H1 (cell line): ENCODE results near the gene IL2RA. TPM values are rescaled to one million over a fixed set of nuclear protein-coding genes. Genes with fewer than 3 reads are reported as not detected.

ENCODE experiments used
- CTCF ChIA-PET: fragments of 300-600 bp; sonication (Branson Sonifier 250); formaldehyde crosslinking; loops from one replicate; lab custom pipeline; 2021; ENCODE audit not compliant: partially characterized antibody; lab: Charles Lee
- POLR2A ChIA-PET: fragments of 300-600 bp; sonication (Branson Sonifier 250); formaldehyde crosslinking; loops from one replicate; lab custom pipeline; 2021; ENCODE audit warnings: inconsistent platforms; ENCODE audit not compliant: partially characterized antibody; lab: Charles Lee
- DNase-seq, 2 experiments: peaks; one replicate each; pipeline versions ENCODE4 v3.0.0 to v3.0.0-alpha.2; 2010 to 2022; ENCODE audit warnings: low spot score in 2 of 2, low read depth in 1 of 2, mixed read lengths in 1 of 2
- FAIRE-seq: peaks from 2 replicates; lab custom pipeline; 2011; peaks lifted over from hg19 to GRCh38; lab: Jason Lieb, UNC
- H2AFZ ChIP-seq: 2 replicates; pipeline ENCODE4 v1.8.1; 2012; ENCODE audit warnings: low read length, inconsistent platforms
- H2AK5ac ChIP-seq: 2 replicates; pipeline ENCODE4 v1.6.1; 2013; ENCODE audit warnings: low read depth, low read length
- H2BK120ac ChIP-seq: replicated peaks from 2 replicates; pipeline ENCODE3; 2013; ENCODE audit warnings: low read depth, low read length, inconsistent platforms
- H2BK12ac ChIP-seq: 2 replicates; pipeline ENCODE4 v1.6.1; 2013; ENCODE audit warnings: low read depth, low read length
- H2BK15ac ChIP-seq: 2 replicates; pipeline ENCODE4 v1.6.1; 2013; ENCODE audit warnings: low read length
- H2BK20ac ChIP-seq: 2 replicates; pipeline ENCODE4 v1.6.1; 2013; ENCODE audit warnings: low read length
- H2BK5ac ChIP-seq: 2 replicates; pipeline ENCODE4 v1.6.1; 2013; ENCODE audit warnings: low read depth, low read length
- H3K14ac ChIP-seq: 2 replicates; pipeline ENCODE4 v1.6.1; 2013; ENCODE audit warnings: inconsistent platforms; ENCODE audit not compliant: insufficient read length
- H3K18ac ChIP-seq: 2 replicates; pipeline ENCODE4 v1.6.1; 2013; ENCODE audit warnings: low read length; ENCODE audit errors: extremely low read depth
- H3K23ac ChIP-seq: 2 replicates; pipeline ENCODE4 v1.6.1; 2013; ENCODE audit warnings: inconsistent platforms; ENCODE audit not compliant: insufficient read length
- H3K23me2 ChIP-seq: 2 replicates; pipeline ENCODE4 v1.6.1; 2013; ENCODE audit warnings: low read depth, low read length
- H3K27ac ChIP-seq: 2 replicates; pipeline ENCODE4 v1.6.1; 2011; ENCODE audit warnings: low read depth, low read length, inconsistent platforms
- H3K27me3 ChIP-seq, 4 experiments: replicated peaks in 1 of 4; 1 replicate in 1 of 4; 2 replicates in 3 of 4; pipeline versions ENCODE4 v1.6.1 to v1.8.1; 2011 to 2013; ENCODE audit warnings: low read length in 3 of 4, mild to moderate bottlenecking in 3 of 4, inconsistent platforms in 2 of 4, mixed read lengths in 2 of 4, moderate library complexity in 1 of 4; ENCODE audit not compliant: control insufficient read depth in 3 of 4, insufficient read depth in 3 of 4; ENCODE audit errors: extremely low read depth in 1 of 4
- H3K36me3 ChIP-seq, 4 experiments: 2 replicates each; pipeline versions ENCODE4 v1.6.1 to v1.8.1; 2011 to 2013; ENCODE audit warnings: mild to moderate bottlenecking in 4 of 4, low read length in 3 of 4, moderate library complexity in 2 of 4, control low read depth in 1 of 4, inconsistent platforms in 1 of 4; ENCODE audit not compliant: insufficient read depth in 4 of 4, control insufficient read depth in 2 of 4
- H3K4ac ChIP-seq: replicated peaks from 2 replicates; pipeline ENCODE3; 2013; ENCODE audit warnings: low read length, low read depth, mixed read lengths, inconsistent platforms; ENCODE audit not compliant: insufficient read length
- H3K4me1 ChIP-seq, 4 experiments: replicated peaks in 1 of 4; 1 replicate in 1 of 4; 2 replicates in 3 of 4; pipeline versions ENCODE4 v1.6.1 to v1.8.1; 2011 to 2013; ENCODE audit warnings: low read length in 3 of 4, inconsistent platforms in 2 of 4, mixed read lengths in 1 of 4; ENCODE audit not compliant: insufficient read depth in 4 of 4, control insufficient read depth in 3 of 4
- H3K4me2 ChIP-seq, 2 experiments: 2 replicates each; pipeline versions ENCODE4 v1.6.1 to v1.8.1; 2011 to 2013; ENCODE audit warnings: low read depth in 2 of 2, low read length in 2 of 2, control low read depth in 1 of 2, inconsistent platforms in 1 of 2, mild to moderate bottlenecking in 1 of 2; ENCODE audit not compliant: insufficient read depth in 1 of 2
- H3K4me3 ChIP-seq, 4 experiments: fragments of 200-600, 300-600 bp in 1 of 4; sonication (generic), shearing (Covaris generic), sonication (Bioruptor Twin) in 1 of 4; 2 replicates each; pipeline versions ENCODE4 v1.5.1 to v1.8.1; 2011 to 2016; ENCODE audit warnings: low read length in 4 of 4, low read depth in 3 of 4, control low read depth in 2 of 4, inconsistent platforms in 2 of 4, mild to moderate bottlenecking in 2 of 4, mixed read lengths in 1 of 4, moderate library complexity in 1 of 4; ENCODE audit not compliant: insufficient read depth in 2 of 4; ENCODE audit errors: extremely low read depth in 1 of 4
- H3K56ac ChIP-seq: replicated peaks from 2 replicates; pipeline ENCODE3; 2013; ENCODE audit warnings: low read depth, mild to moderate bottlenecking, mixed read lengths, low read length, inconsistent platforms; ENCODE audit not compliant: insufficient read length
- H3K79me1 ChIP-seq: 2 replicates; pipeline ENCODE4 v1.6.1; 2013; ENCODE audit warnings: low read depth, low read length, control low read depth
- H3K79me2 ChIP-seq, 2 experiments: 2 replicates each; pipeline versions ENCODE4 v1.6.1 to v1.8.1; 2012 to 2013; ENCODE audit warnings: low read length in 2 of 2, mild to moderate bottlenecking in 2 of 2, inconsistent platforms in 1 of 2; ENCODE audit not compliant: insufficient read depth in 2 of 2, control insufficient read depth in 1 of 2
- H3K9ac ChIP-seq, 4 experiments: replicated peaks in 1 of 4; 1 replicate in 1 of 4; 2 replicates in 3 of 4; pipeline versions ENCODE4 v1.6.1 to v1.8.1; 2011 to 2013; ENCODE audit warnings: low read depth in 3 of 4, low read length in 3 of 4, control low read depth in 2 of 4, mild to moderate bottlenecking in 2 of 4, moderate library complexity in 2 of 4, inconsistent platforms in 1 of 4; ENCODE audit errors: extremely low read depth in 1 of 4
- H3K9me3 ChIP-seq, 2 experiments: 2 replicates each; pipeline versions ENCODE4 v1.6.1 to v1.8.1; 2012 to 2013; ENCODE audit warnings: mild to moderate bottlenecking in 2 of 2, moderate library complexity in 2 of 2, control low read depth in 1 of 2, inconsistent platforms in 1 of 2, low read depth in 1 of 2, low read length in 1 of 2, mixed read lengths in 1 of 2; ENCODE audit not compliant: insufficient read depth in 2 of 2
- H4K20me1 ChIP-seq, 2 experiments: replicated peaks in 1 of 2; 2 replicates each; pipeline versions ENCODE3 to v1.8.1; 2011 to 2013; ENCODE audit warnings: inconsistent platforms in 2 of 2, low read length in 2 of 2, mild to moderate bottlenecking in 1 of 2; ENCODE audit not compliant: insufficient read depth in 2 of 2, control insufficient read depth in 1 of 2
- H4K5ac ChIP-seq: 2 replicates; pipeline ENCODE4 v1.6.1; 2013; ENCODE audit warnings: low read length, low read depth, mixed read lengths, inconsistent platforms; ENCODE audit not compliant: insufficient read length
- H4K8ac ChIP-seq: 2 replicates; pipeline ENCODE4 v1.8.0; 2013; ENCODE audit warnings: mild to moderate bottlenecking, moderate library complexity, low read length, inconsistent platforms; ENCODE audit not compliant: insufficient read depth; ENCODE audit errors: extremely low read depth
- H4K91ac ChIP-seq: replicated peaks from 2 replicates; pipeline ENCODE3; 2013; ENCODE audit warnings: low read length, mixed read lengths, inconsistent platforms; ENCODE audit not compliant: insufficient read length
- ATF3 ChIP-seq: IDR thresholded peaks from 2 replicates; pipeline ENCODE4 v1.6.1; 2011; ENCODE audit warnings: low read depth, mild to moderate bottlenecking, low read length; ENCODE audit not compliant: insufficient read depth
- BRCA1 ChIP-seq: IDR thresholded peaks from 2 replicates; pipeline ENCODE4 v1.6.1; 2012; ENCODE audit warnings: low read depth, low read length, improper control_type of control experiment
- EP300 ChIP-seq, 2 experiments: IDR thresholded peaks; 1 replicate in 1 of 2; 2 replicates in 1 of 2; pipeline ENCODE4 v1.6.1; 2011 to 2012; ENCODE audit warnings: low read depth in 2 of 2, low read length in 2 of 2, mild to moderate bottlenecking in 2 of 2, borderline replicate concordance in 1 of 2, inconsistent platforms in 1 of 2, moderate library complexity in 1 of 2
- KDM1A ChIP-seq: fragments of 200-600, 300-600 bp; sonication (generic); IDR thresholded peaks from 2 replicates; pipeline ENCODE4 v1.7.1; 2016; ENCODE audit warnings: mild to moderate bottlenecking, low read length, borderline replicate concordance
- PHF8 ChIP-seq: fragments of 200-600 bp; sonication (generic); conservative IDR thresholded peaks from 2 replicates; pipeline ENCODE4 v1.7.1; 2012; ENCODE audit warnings: low read depth, mild to moderate bottlenecking, inconsistent platforms, low read length, moderate library complexity
- SAP30 ChIP-seq: fragments of 300-600 bp; sonication (generic); IDR thresholded peaks from 2 replicates; pipeline ENCODE4 v1.7.1; 2012; ENCODE audit warnings: low read length, moderate library complexity, mild to moderate bottlenecking, inconsistent platforms; ENCODE audit not compliant: insufficient read depth, insufficient replicate concordance
- SUZ12 ChIP-seq: fragments of 200-600 bp; sonication (generic); IDR thresholded peaks from 2 replicates; pipeline ENCODE4 v1.6.1; 2012; ENCODE audit warnings: mild to moderate bottlenecking, inconsistent platforms, low read length, moderate library complexity, mixed read lengths
- YY1 ChIP-seq: IDR thresholded peaks from 2 replicates; pipeline ENCODE4 v1.6.1; 2011; ENCODE audit warnings: low read depth, mild to moderate bottlenecking, low read length
- WGBS, 2 experiments: shearing (Covaris generic) in 1 of 2; methylation state at CpG; one replicate each; pipeline versions ENCODE4 v1.1.6 to v1.1.7; 2013 to 2015; ENCODE audit warnings: low lambda C conversion rate in 2 of 2, mixed read lengths in 2 of 2, inconsistent platforms in 1 of 2, low coverage in 1 of 2, missing lambda C conversion rate in 1 of 2; ENCODE audit not compliant: insufficient replicate concordance in 2 of 2, insufficient coverage in 1 of 2, insufficient read length in 1 of 2; ENCODE audit errors: extremely low coverage in 1 of 2, missing lambda C conversion rate in 1 of 2; 5-methylcytosine and 5-hydroxymethylcytosine counted together
- polyA plus RNA-seq, 7 experiments: library from polyadenylated mRNA; depleted of rRNA in 3 of 7; stranded (reverse) in 5 of 7; unstranded in 2 of 7; fragments of >200 nt in 5 of 7; fragments of 200-250 nt in 2 of 7; gene quantifications; 1 replicate in 5 of 7; 2 replicates in 1 of 7; 4 replicates in 1 of 7; pipeline versions ENCODE4 v1.2.1 to v1.2.3, GENCODE V29; 2011 to 2013; ENCODE audit warnings: missing spikeins in 2 of 7, mixed read lengths in 2 of 7
- total RNA-seq: library from RNA; stranded (reverse); fragmentation: NEBNext Ultra II Directional; extraction: Animal tissue kit (Norgen Biotek cat#: 25700); gene quantifications from 2 replicates; pipeline ENCODE4 v1.2.1, GENCODE V29; 2021

Gene IL2RA
- total and polyA plus RNA-seq, 2 of the 8 experiments (the other 6 are each of a cell fraction or from before 2014, with no cell fraction given), result not detected

GRCh38 chr10:6046773-6047611 is 15.2 kb downstream of the IL2RA start:
- no peak overlapping the region for H2AK5ac ChIP-seq
- DNase-seq (peak in 1 of 2 experiments; percentile 34), FAIRE-seq (no peak)
- H3K79me2 ChIP-seq, result no peaks in the 10 kb centered on the region
- H3K4me2 ChIP-seq, result no peak overlapping the region
- H3K27ac ChIP-seq, result no peak overlapping the region
- H3K14ac ChIP-seq, result no peak overlapping the region
- no peak overlapping the region for H2AFZ ChIP-seq
- no peaks in the 10 kb centered on the region for H3K23me2 ChIP-seq
- no peak overlapping the region for H3K9ac ChIP-seq
- no peak overlapping the region for H3K4ac ChIP-seq
- no peak overlapping the region for H2BK120ac ChIP-seq
- no peak overlapping the region for H4K8ac ChIP-seq
- H3K36me3 ChIP-seq, result no peaks in the 10 kb centered on the region
- no peak overlapping the region for H2BK12ac ChIP-seq
- no peaks in the 10 kb centered on the region for H3K9me3 ChIP-seq
- no peaks in the 10 kb centered on the region for H3K79me1 ChIP-seq
- POLR2A ChIA-PET, result no interaction called here
- no peaks in the 10 kb centered on the region for H3K4me1 ChIP-seq
- H4K20me1 ChIP-seq, result no peaks in the 10 kb centered on the region
- TF ChIP-seq YY1, result no peak
- no peak for TF ChIP-seq ATF3
- TF ChIP-seq BRCA1, result no peak
- no peak for TF ChIP-seq PHF8
- no peak for TF ChIP-seq EP300 (IDR thresholded peaks at IDR 0.05; ENCODE audit: borderline replicate concordance in 1 of 2, low read depth in 2 of 2, low read length in 2 of 2)
- TF ChIP-seq SAP30, result no peak
- TF ChIP-seq KDM1A, result no peak
- no peak for TF ChIP-seq SUZ12
- H3K4me3 ChIP-seq, result no peak overlapping the region
- no peak overlapping the region for H3K18ac ChIP-seq
- H3K23ac ChIP-seq, result no peak overlapping the region
- no peak overlapping the region for H3K56ac ChIP-seq
- no peaks in the 10 kb centered on the region for H3K27me3 ChIP-seq
- H4K5ac ChIP-seq, result no peak overlapping the region
- 0 out of 2 replicates have a peak overlapping the region, but pooled peaks have one; percentile 13 for H2BK20ac ChIP-seq
- CTCF ChIA-PET, result no interaction called here
- no peak overlapping the region for H4K91ac ChIP-seq
- 83% methylated on average over 14 of the region's 14 CpGs; no CpG with 5 or more reads in 1 of the 2 experiments for WGBS, 2 experiments
- no peak overlapping the region for H2BK15ac ChIP-seq
- H2BK5ac ChIP-seq, result no peak overlapping the region
